ENCODE measurements around the gene INKA2.
A peak's percentile ranks its signal among the peaks of the same experiment; 100 is the strongest.

INKA2 gene

DNA sequence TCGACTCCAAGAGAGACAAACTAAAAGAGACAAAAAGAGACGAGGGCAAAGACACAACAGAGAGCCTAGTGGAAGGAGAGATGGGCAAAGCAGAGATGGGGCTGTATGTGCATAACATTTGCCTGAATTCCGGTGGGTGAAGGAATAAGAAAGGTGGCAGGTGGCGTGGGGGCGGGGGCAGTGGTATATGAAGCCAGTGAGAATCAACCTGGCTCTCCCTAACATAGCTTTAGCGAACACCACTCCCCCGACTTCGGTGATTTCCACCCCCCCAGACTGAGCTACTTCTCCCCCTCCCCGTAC lies 1.1 kb downstream of the INKA2 start:
- DNase-seq (ENCODE audit: low read depth), result no peak
- peak overlapping the region; percentile 67 for H3K4me3 ChIP-seq (replicated peaks; ENCODE audit: low read depth, low read length)
- TF ChIP-seq, protein P1, sequence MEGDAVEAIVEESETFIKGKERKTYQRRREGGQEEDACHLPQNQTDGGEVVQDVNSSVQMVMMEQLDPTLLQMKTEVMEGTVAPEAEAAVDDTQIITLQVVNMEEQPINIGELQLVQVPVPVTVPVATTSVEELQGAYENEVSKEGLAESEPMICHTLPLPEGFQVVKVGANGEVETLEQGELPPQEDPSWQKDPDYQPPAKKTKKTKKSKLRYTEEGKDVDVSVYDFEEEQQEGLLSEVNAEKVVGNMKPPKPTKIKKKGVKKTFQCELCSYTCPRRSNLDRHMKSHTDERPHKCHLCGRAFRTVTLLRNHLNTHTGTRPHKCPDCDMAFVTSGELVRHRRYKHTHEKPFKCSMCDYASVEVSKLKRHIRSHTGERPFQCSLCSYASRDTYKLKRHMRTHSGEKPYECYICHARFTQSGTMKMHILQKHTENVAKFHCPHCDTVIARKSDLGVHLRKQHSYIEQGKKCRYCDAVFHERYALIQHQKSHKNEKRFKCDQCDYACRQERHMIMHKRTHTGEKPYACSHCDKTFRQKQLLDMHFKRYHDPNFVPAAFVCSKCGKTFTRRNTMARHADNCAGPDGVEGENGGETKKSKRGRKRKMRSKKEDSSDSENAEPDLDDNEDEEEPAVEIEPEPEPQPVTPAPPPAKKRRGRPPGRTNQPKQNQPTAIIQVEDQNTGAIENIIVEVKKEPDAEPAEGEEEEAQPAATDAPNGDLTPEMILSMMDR (IDR thresholded peaks at IDR 0.05; ENCODE audit: low read length, missing control alignments), result no peak

DNA sequence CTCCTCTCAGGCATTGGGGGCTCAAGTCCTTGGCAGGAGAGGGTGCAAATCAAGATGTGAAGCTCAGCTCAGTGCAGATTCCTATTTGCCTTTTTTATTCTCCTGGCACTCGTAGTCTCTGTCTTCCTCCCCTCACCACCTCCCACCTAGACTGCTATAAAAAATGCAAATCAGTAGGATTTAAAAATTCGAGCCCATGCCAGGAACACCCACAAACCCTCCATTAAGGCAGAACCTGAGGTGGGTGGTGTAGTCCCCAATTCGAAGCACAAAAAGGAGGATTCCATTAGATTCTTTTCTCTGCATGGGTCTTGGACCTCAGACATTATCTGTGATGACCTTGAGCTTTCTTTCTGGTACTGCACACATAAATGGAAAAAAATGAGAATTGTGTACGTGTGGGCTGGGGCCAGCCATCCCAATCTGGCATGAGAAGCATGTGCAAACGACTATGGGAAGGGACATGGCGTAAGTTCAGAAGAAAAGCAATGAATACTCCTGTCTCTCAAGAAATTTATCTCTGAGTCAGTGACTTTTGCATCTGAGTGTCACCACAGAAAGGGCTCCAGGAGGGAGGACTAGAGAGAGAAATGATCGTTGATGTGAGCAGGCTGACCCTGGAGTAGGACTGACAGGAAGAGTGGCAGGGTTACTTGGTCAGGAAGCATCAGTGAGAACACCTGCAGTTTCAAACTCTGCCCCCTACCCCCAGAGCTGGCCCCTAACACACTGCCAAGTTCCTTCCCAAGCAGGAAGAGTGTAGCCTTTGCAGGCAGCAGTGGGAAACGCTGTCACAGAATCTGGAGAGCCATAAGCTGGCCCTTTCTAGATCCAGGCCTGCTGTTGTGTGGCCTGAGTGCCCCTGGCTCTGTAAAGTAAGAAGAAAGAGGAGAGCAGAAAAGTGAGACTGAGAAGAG lies 1.7 kb downstream of the INKA2 start:
- peak overlapping the region; percentile 67 for H3K4me3 ChIP-seq (replicated peaks; ENCODE audit: low read depth, low read length)
- TF ChIP-seq, protein P1 (IDR thresholded peaks at IDR 0.05; ENCODE audit: low read length, missing control alignments), result no peak
- peak; percentile 29 for DNase-seq (ENCODE audit: low read depth)

DNA sequence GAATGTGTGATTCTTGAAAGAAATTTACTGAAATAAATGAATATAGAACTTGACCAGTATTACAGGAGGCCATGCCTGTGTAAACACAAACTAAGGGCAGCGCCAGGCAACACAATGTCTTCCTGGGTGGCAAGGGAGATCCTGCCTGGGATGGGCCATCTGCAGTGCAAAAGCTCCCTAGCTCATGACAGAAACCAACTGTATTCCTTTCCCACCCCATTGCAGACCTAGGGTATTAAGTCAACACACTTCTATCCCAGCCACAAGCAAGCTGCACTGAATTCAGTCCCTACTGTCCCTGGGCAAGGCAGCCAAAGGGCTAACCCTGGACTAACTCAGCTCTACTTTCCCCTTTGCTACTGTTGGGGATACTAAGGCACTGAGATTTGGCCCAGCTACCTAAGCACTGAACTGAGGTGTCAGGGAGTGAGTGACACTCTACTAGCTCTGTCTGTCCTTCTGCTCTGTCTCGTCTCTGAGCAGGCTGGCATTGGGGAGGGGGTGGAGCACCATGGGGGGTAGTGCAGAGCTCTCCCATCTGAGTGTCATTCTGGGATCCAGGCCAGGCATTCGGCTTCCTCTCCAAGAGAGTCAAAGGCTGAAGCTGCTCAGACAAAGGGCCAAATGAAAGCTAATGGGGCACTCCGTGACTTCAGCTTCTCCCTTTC lies 2.5 kb downstream of the INKA2 start:
- TF ChIP-seq, protein P1 (IDR thresholded peaks at IDR 0.05; ENCODE audit: low read length, missing control alignments), result no peak
- no peak overlapping the region for H3K4me3 ChIP-seq (replicated peaks; ENCODE audit: low read depth, low read length)
- DNase-seq (ENCODE audit: low read depth), result peak; percentile 54

DNA sequence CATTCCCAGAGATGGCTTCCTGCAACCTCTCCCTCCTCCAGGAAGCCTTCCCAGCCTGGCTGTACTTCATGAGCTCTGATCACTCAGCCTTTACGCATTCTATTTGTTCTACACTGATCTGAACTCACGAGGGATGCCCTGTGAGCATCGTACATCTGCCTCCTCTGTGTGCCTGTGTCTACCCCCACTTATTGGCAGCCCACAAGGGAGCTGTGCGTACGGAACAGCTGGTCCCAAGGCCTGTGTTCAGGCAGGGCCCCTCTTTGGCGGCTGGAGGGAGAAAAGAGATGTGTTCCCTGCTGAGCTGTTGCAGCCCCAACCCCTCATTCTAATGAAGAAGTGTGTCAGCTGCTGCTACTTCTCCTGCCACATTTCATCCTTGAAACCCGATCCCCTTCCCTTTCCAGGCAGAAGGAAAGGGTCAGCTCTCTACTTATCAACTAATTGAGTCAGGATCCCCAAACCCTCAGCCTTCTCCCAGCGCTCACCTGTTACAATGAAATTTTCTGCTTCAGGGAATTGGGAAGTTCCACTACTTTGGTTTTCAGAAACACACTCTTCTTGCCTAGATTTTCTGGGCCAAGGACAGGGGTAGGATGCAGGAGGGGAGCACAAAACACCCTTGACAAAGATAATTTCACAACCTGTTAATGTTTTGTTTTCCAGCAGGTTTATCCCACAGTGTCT lies 3.2 kb downstream of the INKA2 start:
- TF ChIP-seq, protein P1 (IDR thresholded peaks at IDR 0.05; ENCODE audit: low read length, missing control alignments), result no peak
- no peak overlapping the region for H3K4me3 ChIP-seq (replicated peaks; ENCODE audit: low read depth, low read length)
- no peak for DNase-seq (ENCODE audit: low read depth)

DNA sequence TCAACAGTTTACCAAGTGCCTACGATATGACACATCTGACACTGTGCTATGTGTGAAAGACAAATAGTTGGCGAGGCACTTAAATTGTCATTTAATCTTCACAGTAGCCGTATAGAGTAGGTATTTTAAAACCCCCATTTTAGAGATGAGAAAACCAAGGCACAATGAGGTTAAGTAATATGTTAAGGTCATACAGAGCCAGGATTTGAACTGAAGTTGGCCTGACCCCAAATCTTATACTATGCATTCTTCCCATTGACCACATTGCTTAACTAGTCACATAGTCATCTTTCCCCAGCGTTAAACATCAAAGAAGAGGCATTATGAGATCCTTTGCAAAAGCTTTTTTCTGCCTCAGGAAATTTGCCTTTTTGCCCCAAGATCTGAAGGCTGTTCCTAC lies 3.9 kb downstream of the INKA2 start:
- TF ChIP-seq, protein P1 (IDR thresholded peaks at IDR 0.05; ENCODE audit: low read length, missing control alignments), result no peak
- no peak overlapping the region for H3K4me3 ChIP-seq (replicated peaks; ENCODE audit: low read depth, low read length)
- no peak for DNase-seq (ENCODE audit: low read depth)

DNA sequence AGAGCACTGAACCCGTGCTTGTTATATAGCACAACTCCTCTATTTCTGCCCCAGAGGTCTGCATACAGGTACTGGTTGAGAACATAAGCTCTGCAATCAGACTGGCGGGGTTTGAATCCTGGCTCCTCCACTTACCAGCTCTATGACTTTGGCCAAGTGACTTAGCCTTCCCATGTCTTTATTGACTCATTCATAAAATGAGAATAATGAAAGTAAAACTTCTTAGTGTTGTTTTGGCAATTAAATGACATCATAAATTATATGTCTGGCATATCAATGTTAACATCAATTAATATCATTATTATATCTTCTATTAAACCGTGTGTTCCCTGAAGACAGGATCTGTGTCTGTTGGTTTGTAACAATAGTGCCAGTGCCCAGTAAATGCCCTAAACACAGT lies 4.3 kb downstream of the INKA2 start:
- TF ChIP-seq, protein P1 (IDR thresholded peaks at IDR 0.05; ENCODE audit: low read length, missing control alignments), result no peak
- no peak for DNase-seq (ENCODE audit: low read depth)
- no peak overlapping the region for H3K4me3 ChIP-seq (replicated peaks; ENCODE audit: low read depth, low read length)

Data from fibroblast of pulmonary artery (primary cell).